CD8-positive, alpha-beta memory T cell (primary cell): ENCODE data around the gene DAPK3. TPM values are rescaled to one million over a fixed set of nuclear protein-coding genes. Genes with fewer than 3 reads are reported as not detected.
"Not testable (repeated sequence)": the region's sequence is repeated elsewhere in the genome, so short reads cannot be mapped to it uniquely, and the experiment has no call there.

ENCODE experiments used
- CTCF ChIA-PET: fragments of 350-600 bp; sonication (Branson Sonifier 250); formaldehyde crosslinking; loops from one replicate; lab custom pipeline; 2021; ENCODE audit warnings: antibody characterized with exemption; lab: Charles Lee
- POLR2A ChIA-PET: fragments of 350-600 bp; sonication (Branson Sonifier 250); formaldehyde crosslinking; loops from one replicate; lab custom pipeline; 2021; ENCODE audit warnings: antibody characterized with exemption; lab: Charles Lee
- DNase-seq, 5 donors: peaks; one replicate each; pipeline versions ENCODE4 v3.0.0 to v3.0.0-alpha.2; 2020 to 2022; ENCODE audit warnings: mixed read lengths in 1 of 5
- H3K27ac ChIP-seq: one replicate; pipeline ENCODE4 v1.7.0; 2013; ENCODE audit warnings: low read depth, mild to moderate bottlenecking, low read length, moderate library complexity
- H3K27me3 ChIP-seq: 2 replicates; pipeline ENCODE4 v1.7.0; 2013; ENCODE audit warnings: low read length, mild to moderate bottlenecking; ENCODE audit not compliant: insufficient read depth, poor library complexity, severe bottlenecking
- H3K36me3 ChIP-seq: 2 replicates; pipeline ENCODE4 v1.7.0; 2013; ENCODE audit warnings: mild to moderate bottlenecking, low read length, moderate library complexity; ENCODE audit not compliant: insufficient read depth
- H3K4me1 ChIP-seq: 2 replicates; pipeline ENCODE4 v1.7.0; 2013; ENCODE audit warnings: mild to moderate bottlenecking, low read length, moderate library complexity; ENCODE audit not compliant: insufficient read depth
- H3K4me3 ChIP-seq: 2 replicates; pipeline ENCODE4 v1.7.0; 2013; ENCODE audit warnings: mild to moderate bottlenecking, low read length
- H3K9me3 ChIP-seq: 2 replicates; pipeline ENCODE4 v1.7.0; 2013; ENCODE audit warnings: mild to moderate bottlenecking, low read length
- H3K27ac Mint-ChIP-seq, 8 donors: one replicate each; pipeline ENCODE4 v1.8.0; 2020 to 2021; ENCODE audit warnings: mixed read lengths in 8 of 8, mild to moderate bottlenecking in 6 of 8, inconsistent platforms in 3 of 8, moderate library complexity in 3 of 8
- H3K27me3 Mint-ChIP-seq, 2 donors: one replicate each; pipeline ENCODE4 v1.8.0; 2020 to 2021; ENCODE audit warnings: mixed read lengths in 2 of 2, mild to moderate bottlenecking in 1 of 2, moderate library complexity in 1 of 2
- H3K36me3 Mint-ChIP-seq, 3 donors: one replicate each; pipeline ENCODE4 v1.8.0; 2020 to 2021; ENCODE audit warnings: mixed read lengths in 3 of 3, inconsistent platforms in 1 of 3, mild to moderate bottlenecking in 1 of 3
- H3K4me1 Mint-ChIP-seq, 3 donors: one replicate each; pipeline ENCODE4 v1.8.0; 2020 to 2021; ENCODE audit warnings: mixed read lengths in 3 of 3, inconsistent platforms in 1 of 3, mild to moderate bottlenecking in 1 of 3
- H3K4me3 Mint-ChIP-seq, 7 donors: one replicate each; pipeline ENCODE4 v1.8.0; 2020 to 2021; ENCODE audit warnings: mixed read lengths in 7 of 7, mild to moderate bottlenecking in 6 of 7, moderate library complexity in 4 of 7, inconsistent platforms in 2 of 7
- H3K9me3 Mint-ChIP-seq, 5 donors: one replicate each; pipeline ENCODE4 v1.8.0; 2020 to 2022; ENCODE audit warnings: mixed read lengths in 5 of 5, mild to moderate bottlenecking in 3 of 5, moderate library complexity in 2 of 5, inconsistent platforms in 1 of 5
- polyA plus RNA-seq: library from polyadenylated mRNA; unstranded; fragments of 300-500 nt; fragmentation: Illumina TruSeq; gene quantifications from one replicate; pipeline ENCODE4 v1.2.3, GENCODE V29; 2021
- total RNA-seq, 2 experiments: library from RNA; stranded (reverse); gene quantifications; one replicate each; pipeline ENCODE4 v1.2.3, GENCODE V29; 2021

Gene DAPK3
- total and polyA plus RNA-seq, 3 experiments from 2014 or later, result 38.5 to 44.9 (median 42.5) TPM

DNA sequence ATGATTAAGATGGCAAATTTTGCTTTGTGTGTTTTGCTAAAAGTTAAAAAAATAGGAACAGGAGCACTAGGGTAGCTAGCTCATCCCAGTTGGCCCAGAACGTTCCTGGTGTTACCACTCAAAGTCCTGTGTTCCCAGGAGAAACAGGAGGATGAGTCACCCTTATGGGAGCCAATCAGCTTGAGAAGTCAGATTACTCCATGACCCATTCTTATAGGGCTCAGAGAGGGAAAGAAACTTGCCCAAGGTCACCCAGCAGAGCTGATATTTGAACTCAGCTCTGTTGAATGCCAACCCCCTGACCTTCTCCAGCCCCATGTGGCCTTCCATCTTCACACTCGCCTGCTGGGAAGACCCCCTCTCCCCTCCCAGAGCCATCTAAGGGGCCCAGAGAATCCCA lies 25.1 kb downstream of the DAPK3 start:
- peaks cover 0 to 2% (median 0%) of the 10 kb centered on the region in 5 donors for H3K9me3 Mint-ChIP-seq
- POLR2A ChIA-PET, result no interaction called here
- Histone ChIP-seq H3K36me3 (no peaks in the 10 kb centered on the region), H3K9me3 (no peaks in the 10 kb centered on the region), H3K27me3 (no peaks in the 10 kb centered on the region), H3K27ac (no peak overlapping the region), H3K4me3 (no peak overlapping the region), H3K4me1 (no peaks in the 10 kb centered on the region)
- no peak overlapping the region for H3K4me3 Mint-ChIP-seq
- H3K27me3 Mint-ChIP-seq, result no peaks in the 10 kb centered on the region
- CTCF ChIA-PET, result no interaction called here
- no peak overlapping the region for H3K27ac Mint-ChIP-seq
- H3K36me3 Mint-ChIP-seq, result no peaks in the 10 kb centered on the region
- no peak for DNase-seq
- peaks cover 0 to under 1% (median 0%) of the 10 kb centered on the region in 3 donors for H3K4me1 Mint-ChIP-seq

DNA sequence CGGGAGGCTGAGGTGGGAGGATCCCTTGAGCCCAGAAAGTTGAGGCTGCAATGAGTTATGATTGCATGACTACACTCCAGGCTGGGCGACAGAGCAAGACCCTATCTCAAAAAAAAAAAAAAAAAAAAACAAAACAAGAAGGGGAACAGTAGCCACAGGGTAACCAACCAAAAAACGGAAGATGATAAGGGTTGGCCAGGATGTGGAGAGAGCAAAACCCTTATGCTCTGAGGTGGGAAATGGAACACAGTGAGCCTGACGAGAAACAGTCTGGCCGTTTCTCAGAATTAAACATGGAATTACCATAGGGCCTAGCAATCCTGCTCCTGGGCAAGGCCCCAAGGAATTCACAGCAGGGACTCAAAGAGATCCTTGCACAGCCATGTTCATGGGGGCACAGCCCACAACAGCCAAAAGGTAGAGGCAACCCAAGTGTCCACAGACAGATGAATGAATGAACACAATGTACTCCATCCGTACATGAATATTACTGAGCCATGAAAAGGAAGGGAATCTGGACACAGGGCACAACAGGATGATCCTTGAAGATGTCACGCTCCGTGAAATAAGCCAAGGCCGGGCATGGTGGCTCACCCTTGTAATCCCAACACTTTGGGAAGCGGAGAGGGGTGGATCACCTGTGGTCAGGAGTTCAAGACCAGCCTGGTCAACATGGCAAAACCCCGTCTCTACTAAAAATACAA lies 26.7 kb downstream of the DAPK3 start:
- Histone ChIP-seq H3K36me3 (no peaks in the 10 kb centered on the region), H3K9me3 (no peaks in the 10 kb centered on the region), H3K4me3 (no peak overlapping the region), H3K27me3 (no peaks in the 10 kb centered on the region), H3K4me1 (no peaks in the 10 kb centered on the region), H3K27ac (no peak overlapping the region)
- no peak overlapping the region for H3K4me3 Mint-ChIP-seq
- no peaks in the 10 kb centered on the region for H3K36me3 Mint-ChIP-seq
- peak overlapping the region in 1 of 8 donors; percentile 60 for H3K27ac Mint-ChIP-seq
- CTCF ChIA-PET, result interaction anchor here (0.7 kb wide), 1 partner anchor 225 kb away, joined by 3 read pairs; no protein-coding TSS in a partner anchor
- no peak for DNase-seq
- H3K4me1 Mint-ChIP-seq, result no peaks in the 10 kb centered on the region
- POLR2A ChIA-PET, result interaction anchor here (0.7 kb wide), 1 partner anchor 1322 kb away, joined by 9 read pairs; no protein-coding TSS in a partner anchor
- peaks cover 0 to 2% (median 0%) of the 10 kb centered on the region in 5 donors for H3K9me3 Mint-ChIP-seq
- no peaks in the 10 kb centered on the region for H3K27me3 Mint-ChIP-seq

DNA sequence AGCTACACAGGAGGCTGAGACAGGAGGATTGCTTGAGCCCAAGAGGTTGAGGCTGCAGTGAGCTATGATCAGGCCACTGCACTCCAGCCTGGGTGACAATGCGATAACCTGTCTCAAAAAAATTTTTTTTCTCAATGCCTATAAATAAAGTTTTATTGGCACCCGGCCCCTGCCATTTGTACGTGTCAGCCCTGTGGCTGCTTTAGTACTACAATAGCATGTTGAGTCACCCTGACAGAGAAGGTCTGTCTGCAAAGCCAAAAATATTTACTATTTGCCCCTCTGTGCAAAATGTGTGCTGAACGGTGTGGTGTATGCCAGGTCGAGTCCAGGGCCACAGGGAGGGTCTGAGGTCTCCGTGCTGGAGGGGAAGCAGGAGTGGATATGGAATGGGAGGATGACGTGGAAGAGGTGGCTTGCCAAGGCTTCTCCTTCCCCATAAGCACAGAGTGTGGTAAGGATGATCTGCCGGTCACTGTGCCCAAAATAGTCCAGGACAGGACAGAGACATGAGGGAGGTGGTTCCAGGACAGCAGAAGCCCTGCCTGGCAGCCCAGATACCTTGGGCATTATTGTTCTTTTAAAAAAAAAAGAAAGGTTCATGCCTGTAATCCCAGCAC lies 28.0 kb downstream of the DAPK3 start:
- no peak for DNase-seq
- ChIA-PET CTCF (no interaction called here), POLR2A (interaction anchor here (0.5 kb wide), 1 partner anchor 45 kb away, joined by 5 read pairs; no protein-coding TSS in a partner anchor)
- no peaks in the 10 kb centered on the region for H3K36me3 ChIP-seq
- no peaks in the 10 kb centered on the region for H3K4me1 Mint-ChIP-seq
- H3K36me3 Mint-ChIP-seq, result no peaks in the 10 kb centered on the region
- H3K27ac Mint-ChIP-seq, result no peak overlapping the region
- no peak overlapping the region for H3K4me3 ChIP-seq
- H3K4me1 ChIP-seq, result no peaks in the 10 kb centered on the region
- no peaks in the 10 kb centered on the region for H3K9me3 ChIP-seq
- H3K9me3 Mint-ChIP-seq, result peaks cover 0 to 2% (median 0%) of the 10 kb centered on the region in 5 donors
- H3K27ac ChIP-seq, result no peak overlapping the region
- no peaks in the 10 kb centered on the region for H3K27me3 ChIP-seq
- no peak overlapping the region for H3K4me3 Mint-ChIP-seq
- H3K27me3 Mint-ChIP-seq, result peaks cover 0 to 2% of the 10 kb centered on the region in 2 donors

DNA sequence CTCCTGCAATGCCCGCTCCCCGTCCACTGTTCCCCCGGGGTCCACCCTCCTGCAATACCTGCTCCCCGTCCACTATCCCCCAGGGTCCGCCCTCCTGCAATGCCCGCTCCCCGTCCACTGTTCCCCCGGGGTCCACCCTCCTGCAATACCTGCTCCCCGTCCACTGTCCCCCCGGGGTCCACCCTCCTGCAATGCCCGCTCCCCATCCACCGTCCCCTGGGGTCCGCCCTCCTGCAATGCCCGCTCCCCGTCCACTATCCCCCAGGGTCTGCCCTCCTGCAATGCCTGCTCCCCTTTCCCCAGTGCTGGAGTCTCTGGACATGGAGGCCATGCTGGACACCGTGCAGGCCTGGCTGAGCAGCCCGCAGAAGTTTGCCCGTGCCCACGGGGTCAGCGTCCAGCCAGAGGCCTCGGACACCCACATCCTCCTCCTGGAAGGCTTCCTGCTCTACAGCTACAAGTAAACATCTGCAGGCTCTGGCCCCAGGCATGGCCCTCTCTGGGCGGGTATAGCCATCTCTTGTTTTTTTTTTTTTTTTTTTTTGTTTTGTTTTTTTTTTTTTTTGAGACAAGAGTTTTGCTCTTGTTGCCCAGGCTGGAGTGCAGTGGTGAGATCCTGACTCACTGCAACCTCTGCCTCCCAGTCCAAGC lies 32.5 kb downstream of the DAPK3 start:
- H3K27ac ChIP-seq, H3K36me3 Mint-ChIP-seq, H3K4me3 Mint-ChIP-seq, H3K9me3 ChIP-seq, CTCF ChIA-PET, H3K27ac Mint-ChIP-seq, H3K9me3 Mint-ChIP-seq, H3K4me1 ChIP-seq, H3K36me3 ChIP-seq, H3K4me1 Mint-ChIP-seq, POLR2A ChIA-PET, H3K27me3 ChIP-seq, DNase-seq, H3K4me3 ChIP-seq: not testable (repeated sequence)
- peaks cover 0 to 12% of the 10 kb centered on the region in 2 donors for H3K27me3 Mint-ChIP-seq

DNA sequence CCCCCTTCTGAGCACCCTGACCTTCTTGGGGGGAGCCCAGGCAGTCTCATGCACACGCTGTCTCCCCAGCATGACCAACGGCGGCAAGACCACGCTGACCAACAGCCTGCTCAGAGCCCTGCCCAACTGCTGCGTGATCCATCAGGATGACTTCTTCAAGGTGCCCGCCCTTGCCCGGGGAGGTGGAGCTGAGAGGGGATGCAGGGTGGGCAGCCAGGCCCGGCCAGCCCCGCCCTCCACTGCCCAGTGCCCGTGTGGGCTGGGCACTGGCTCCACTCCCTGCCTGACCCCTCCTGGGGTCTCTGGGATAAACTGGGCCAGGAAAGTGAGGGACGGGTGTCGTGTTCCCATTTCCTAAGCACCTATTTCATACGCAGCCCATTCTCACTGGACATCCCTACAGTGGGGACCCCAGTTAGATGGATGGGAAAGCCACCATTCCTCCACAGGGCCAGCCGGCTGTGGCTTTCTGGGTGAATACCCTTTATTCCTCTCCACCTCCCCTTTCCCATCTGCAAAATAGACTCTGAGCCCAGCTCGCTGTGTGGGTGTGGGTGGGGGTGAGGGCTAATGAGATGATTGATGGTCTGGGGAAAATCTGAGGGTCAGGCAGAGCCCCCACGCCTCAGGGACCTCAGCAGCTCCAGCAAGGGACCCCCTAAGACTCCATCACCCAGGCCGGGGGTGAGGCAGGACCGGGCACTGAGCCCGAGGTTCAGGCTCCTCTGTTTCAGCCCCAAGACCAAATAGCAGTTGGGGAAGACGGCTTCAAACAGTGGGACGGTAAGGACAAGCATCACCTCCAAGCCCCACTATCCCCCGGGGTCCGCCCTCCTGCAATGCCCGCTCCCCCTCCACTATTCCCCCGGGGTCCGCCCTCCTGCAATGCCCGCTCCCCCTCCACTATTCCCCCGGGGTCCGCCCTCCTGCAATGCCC lies 34.1 kb downstream of the DAPK3 start:
- Histone ChIP-seq H3K27me3 (peaks cover 1% of the 10 kb centered on the region), H3K36me3 (no peaks in the 10 kb centered on the region), H3K9me3 (no peaks in the 10 kb centered on the region), H3K27ac (no peak overlapping the region), H3K4me1 (no peaks in the 10 kb centered on the region), H3K4me3 (no peak overlapping the region)
- Mint-ChIP-seq H3K4me1 (no peaks in the 10 kb centered on the region), H3K36me3 (no peaks in the 10 kb centered on the region), H3K27me3 (peaks cover under 1 to 19% of the 10 kb centered on the region in 2 donors), H3K4me3 (no peak overlapping the region), H3K9me3 (no peaks in the 10 kb centered on the region), H3K27ac (peak overlapping the region in 1 of 8 donors; percentile 65)
- no peak for DNase-seq
- ChIA-PET POLR2A (no interaction called here), CTCF (no interaction called here)

DNA sequence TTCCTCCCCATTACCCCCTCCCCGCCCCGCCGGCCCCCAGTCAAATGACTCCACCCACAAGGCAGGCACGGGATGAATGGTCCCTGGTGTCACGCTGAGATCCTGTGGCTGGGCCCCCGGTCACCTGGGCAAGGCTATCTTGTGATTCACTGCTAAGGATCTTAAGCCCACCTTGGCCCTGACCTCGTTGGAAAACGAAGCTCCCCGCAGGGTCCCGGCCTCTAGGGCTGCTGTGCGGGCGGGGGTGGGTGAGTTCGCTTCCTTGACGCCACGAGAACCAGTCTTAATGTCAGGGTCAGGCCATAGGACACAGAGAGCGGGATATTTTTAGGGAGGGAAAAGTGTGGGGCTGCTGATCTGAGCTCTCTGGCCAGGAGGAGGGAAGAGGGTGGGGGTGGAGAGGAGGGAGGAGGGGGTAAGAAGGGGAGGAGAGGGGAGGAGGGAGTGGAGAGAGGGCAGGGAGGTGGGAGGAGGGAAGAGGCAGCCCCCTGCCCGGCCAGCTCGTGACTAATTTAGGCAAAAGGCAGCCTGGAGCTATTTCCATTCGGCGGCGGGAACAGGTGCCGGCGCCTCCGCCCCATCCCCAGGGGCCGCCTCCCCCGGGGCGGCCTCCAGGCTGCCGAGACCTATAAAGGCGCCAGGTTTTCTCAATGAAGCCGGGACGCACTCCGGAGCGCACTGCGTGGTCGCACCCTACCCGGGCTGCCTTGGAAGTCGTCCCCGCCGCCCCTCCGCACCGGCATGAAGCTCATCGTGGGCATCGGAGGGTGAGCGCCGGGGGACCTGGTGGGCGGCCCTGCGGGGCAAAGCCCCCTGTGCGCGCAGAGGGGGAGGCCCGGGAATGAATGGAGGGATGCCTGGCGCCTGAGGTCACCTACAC lies 37.7 kb downstream of the DAPK3 start, which contains the start of gene NMRK2:
NMRK2 (plus strand) TSS at position 139 of the 880 bp plus-strand sequence; CDS start at position 742, 603 bp downstream.
- Mint-ChIP-seq H3K36me3 (no peaks in the 10 kb centered on the region), H3K27me3 (peaks cover 7 to 24% of the 10 kb centered on the region in 2 donors), H3K27ac (peak within 1 kb of the TSS in 1 of 8 donors; percentile 91), H3K4me3 (no peak within 1 kb of the TSS), H3K4me1 (no peaks in the 10 kb centered on the region), H3K9me3 (peaks cover 0 to 3% (median 0%) of the 10 kb centered on the region in 5 donors)
- Histone ChIP-seq H3K36me3 (no peaks in the 10 kb centered on the region), H3K9me3 (no peaks in the 10 kb centered on the region), H3K4me1 (no peaks in the 10 kb centered on the region), H3K27me3 (peaks cover 4% of the 10 kb centered on the region), H3K4me3 (no peak within 1 kb of the TSS), H3K27ac (no peak within 1 kb of the TSS)
- DNase-seq, result no peak
- ChIA-PET CTCF (no interaction called here), POLR2A (no interaction called here)

DNA sequence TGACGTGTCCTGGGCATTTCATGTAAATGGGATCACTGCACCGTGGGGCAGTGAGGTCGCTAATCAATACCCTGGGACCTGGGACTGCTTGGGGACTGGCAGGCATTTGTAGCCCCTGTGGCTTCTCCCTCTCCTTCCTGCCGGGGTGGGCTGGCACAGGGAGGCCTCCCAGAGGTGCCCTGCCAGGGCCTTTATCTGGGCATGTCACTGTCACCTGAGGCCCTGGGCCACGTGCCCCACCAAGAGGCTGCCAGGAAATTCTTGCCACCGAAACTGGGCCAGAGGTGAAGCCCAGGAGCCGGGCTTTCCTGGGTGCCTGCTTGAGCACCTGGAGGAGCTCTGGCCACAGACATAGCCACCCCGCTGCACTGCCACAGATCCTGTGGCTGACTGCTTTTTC lies 39.9 kb downstream of the DAPK3 start:
- Histone ChIP-seq H3K9me3 (no peaks in the 10 kb centered on the region), H3K4me1 (no peaks in the 10 kb centered on the region), H3K27ac (no peak overlapping the region), H3K4me3 (no peak overlapping the region), H3K27me3 (peaks cover 4% of the 10 kb centered on the region), H3K36me3 (no peaks in the 10 kb centered on the region)
- POLR2A ChIA-PET, result no interaction called here
- H3K27me3 Mint-ChIP-seq, result peaks cover 7 to 24% of the 10 kb centered on the region in 2 donors
- CTCF ChIA-PET, result no interaction called here
- no peaks in the 10 kb centered on the region for H3K36me3 Mint-ChIP-seq
- DNase-seq, result no peak
- no peak overlapping the region for H3K4me3 Mint-ChIP-seq
- no peaks in the 10 kb centered on the region for H3K4me1 Mint-ChIP-seq
- H3K9me3 Mint-ChIP-seq, result peaks cover 0 to 3% (median 0%) of the 10 kb centered on the region in 5 donors
- no peak overlapping the region for H3K27ac Mint-ChIP-seq
